ENCODE measurements around the gene OR2T6. TPM values are rescaled to one million over a fixed set of nuclear protein-coding genes. Genes with fewer than 3 reads are reported as not detected.

The OR2T6 gene
- total RNA-seq, 1 experiment from 2014 or later = not detected

GRCh38 chr1:248376916-248377315 is 1.4 kb downstream of the OR2T6 start:
- no peak overlapping the region for H3K27ac ChIP-seq (ENCODE audit: low read length)
- H3K4me2 ChIP-seq (ENCODE audit: low read depth, low read length, poor library complexity, severe bottlenecking) = no peak overlapping the region
- H3K27me3 ChIP-seq (ENCODE audit: low read length) = no peaks in the 10 kb centered on the region
- no peak overlapping the region for H3K9ac ChIP-seq (ENCODE audit: low read length)
- no peaks in the 10 kb centered on the region for H3K9me3 ChIP-seq (ENCODE audit: low read length)
- H3K36me3 ChIP-seq (ENCODE audit: insufficient read depth, low read length) = no peaks in the 10 kb centered on the region
- no peaks in the 10 kb centered on the region for H3K79me2 ChIP-seq (ENCODE audit: low read length)
- H2AFZ ChIP-seq (ENCODE audit: low read length) = no peak overlapping the region
- H3K4me1 ChIP-seq (ENCODE audit: low read length) = no peaks in the 10 kb centered on the region
- H3K4me3 ChIP-seq (ENCODE audit: low read length) = no peak overlapping the region
- no peak for DNase-seq
- no peaks in the 10 kb centered on the region for H3K9me2 ChIP-seq (replicated peaks; ENCODE audit: insufficient read depth, low read length)
- no peaks in the 10 kb centered on the region for H4K20me1 ChIP-seq (ENCODE audit: insufficient read depth, low read depth, low read length)

- Histone ChIP-seq H3K79me2 (ENCODE audit: low read length) (no peaks in the 10 kb centered on the region), H4K20me1 (ENCODE audit: insufficient read depth, low read depth, low read length) (no peaks in the 10 kb centered on the region), H3K27ac (ENCODE audit: low read length) (no peak overlapping the region), H3K9ac (ENCODE audit: low read length) (no peak overlapping the region), H3K4me1 (ENCODE audit: low read length) (no peaks in the 10 kb centered on the region), H3K27me3 (ENCODE audit: low read length) (no peaks in the 10 kb centered on the region), H3K36me3 (ENCODE audit: insufficient read depth, low read length) (no peaks in the 10 kb centered on the region), H3K9me3 (ENCODE audit: low read length) (no peaks in the 10 kb centered on the region), H3K4me2 (ENCODE audit: low read depth, low read length, poor library complexity, severe bottlenecking) (no peak overlapping the region), H2AFZ (ENCODE audit: low read length) (no peak overlapping the region), H3K9me2 (replicated peaks; ENCODE audit: insufficient read depth, low read length) (no peaks in the 10 kb centered on the region), H3K4me3 (ENCODE audit: low read length) (no peak overlapping the region)
- DNase-seq = no peak
Observed at GRCh38 chr1:248380854-248381253, 5.3 kb downstream of the OR2T6 start.

- H3K4me1 ChIP-seq (ENCODE audit: low read length) = no peaks in the 10 kb centered on the region
- H4K20me1 ChIP-seq (ENCODE audit: insufficient read depth, low read depth, low read length) = no peaks in the 10 kb centered on the region
Observed at GRCh38 chr1:248388426-248388825, 12.9 kb downstream of the OR2T6 start.

GRCh38 chr1:248393050-248393449 is 17.5 kb downstream of the OR2T6 start:
- no peak overlapping the region for H2AFZ ChIP-seq (ENCODE audit: low read length)
- H3K9me3 ChIP-seq (ENCODE audit: low read length) = no peaks in the 10 kb centered on the region
- H4K20me1 ChIP-seq (ENCODE audit: insufficient read depth, low read depth, low read length) = no peaks in the 10 kb centered on the region
- DNase-seq = no peak
- H3K79me2 ChIP-seq (ENCODE audit: low read length) = no peaks in the 10 kb centered on the region
- H3K4me1 ChIP-seq (ENCODE audit: low read length) = no peaks in the 10 kb centered on the region
- no peaks in the 10 kb centered on the region for H3K27me3 ChIP-seq (ENCODE audit: low read length)
- no peak overlapping the region for H3K27ac ChIP-seq (ENCODE audit: low read length)
- no peaks in the 10 kb centered on the region for H3K36me3 ChIP-seq (ENCODE audit: insufficient read depth, low read length)
- no peak overlapping the region for H3K4me2 ChIP-seq (ENCODE audit: low read depth, low read length, poor library complexity, severe bottlenecking)
- H3K4me3 ChIP-seq (ENCODE audit: low read length) = no peak overlapping the region
- H3K9ac ChIP-seq (ENCODE audit: low read length) = no peak overlapping the region
- no peaks in the 10 kb centered on the region for H3K9me2 ChIP-seq (replicated peaks; ENCODE audit: insufficient read depth, low read length)

More at GRCh38 chr1:248388426-248388825, 12.9 kb downstream of the OR2T6 start:
- Histone ChIP-seq H3K36me3 (ENCODE audit: insufficient read depth, low read length) (no peaks in the 10 kb centered on the region), H3K9me2 (replicated peaks; ENCODE audit: insufficient read depth, low read length) (no peaks in the 10 kb centered on the region), H3K27me3 (ENCODE audit: low read length) (no peaks in the 10 kb centered on the region), H3K4me2 (ENCODE audit: low read depth, low read length, poor library complexity, severe bottlenecking) (no peak overlapping the region), H3K9ac (ENCODE audit: low read length) (no peak overlapping the region), H2AFZ (ENCODE audit: low read length) (no peak overlapping the region), H3K9me3 (ENCODE audit: low read length) (no peaks in the 10 kb centered on the region), H3K27ac (ENCODE audit: low read length) (no peak overlapping the region), H3K4me3 (ENCODE audit: low read length) (no peak overlapping the region), H3K79me2 (ENCODE audit: low read length) (no peaks in the 10 kb centered on the region)
- DNase-seq = no peak

GRCh38 chr1:248402748-248403147 is 27.2 kb downstream of the OR2T6 start, which contains the start of gene OR2T1:
Gene OR2T1, plus strand, starts transcription at chr1:248403048. Its CDS starts 3,100 bp downstream, at chr1:248406148.
- Histone ChIP-seq H3K27ac (ENCODE audit: low read length) (no peak within 1 kb of the TSS), H3K36me3 (ENCODE audit: insufficient read depth, low read length) (no peaks in the 10 kb centered on the region)

GRCh38 chr1:248404024-248404423 is 28.5 kb downstream of the OR2T6 start:
- Histone ChIP-seq H3K4me2 (ENCODE audit: low read depth, low read length, poor library complexity, severe bottlenecking) (no peak overlapping the region), H3K9me3 (ENCODE audit: low read length) (no peaks in the 10 kb centered on the region), H3K4me1 (ENCODE audit: low read length) (no peaks in the 10 kb centered on the region), H3K9me2 (replicated peaks; ENCODE audit: insufficient read depth, low read length) (no peaks in the 10 kb centered on the region), H4K20me1 (ENCODE audit: insufficient read depth, low read depth, low read length) (no peaks in the 10 kb centered on the region), H3K27ac (ENCODE audit: low read length) (no peak overlapping the region), H2AFZ (ENCODE audit: low read length) (no peak overlapping the region), H3K9ac (ENCODE audit: low read length) (no peak overlapping the region), H3K4me3 (ENCODE audit: low read length) (no peak overlapping the region), H3K36me3 (ENCODE audit: insufficient read depth, low read length) (no peaks in the 10 kb centered on the region), H3K27me3 (ENCODE audit: low read length) (no peaks in the 10 kb centered on the region), H3K79me2 (ENCODE audit: low read length) (no peaks in the 10 kb centered on the region)
- DNase-seq = no peak

More at GRCh38 chr1:248402748-248403147, 27.2 kb downstream of the OR2T6 start, which contains the start of gene OR2T1:
- DNase-seq = no peak
- Histone ChIP-seq H2AFZ (ENCODE audit: low read length) (no peak within 1 kb of the TSS), H3K9me2 (replicated peaks; ENCODE audit: insufficient read depth, low read length) (no peaks in the 10 kb centered on the region), H3K4me1 (ENCODE audit: low read length) (no peaks in the 10 kb centered on the region), H3K4me2 (ENCODE audit: low read depth, low read length, poor library complexity, severe bottlenecking) (no peak within 1 kb of the TSS), H4K20me1 (ENCODE audit: insufficient read depth, low read depth, low read length) (no peaks in the 10 kb centered on the region), H3K27me3 (ENCODE audit: low read length) (no peaks in the 10 kb centered on the region), H3K79me2 (ENCODE audit: low read length) (no peaks in the 10 kb centered on the region), H3K4me3 (ENCODE audit: low read length) (no peak within 1 kb of the TSS), H3K9me3 (ENCODE audit: low read length) (no peaks in the 10 kb centered on the region), H3K9ac (ENCODE audit: low read length) (no peak within 1 kb of the TSS)

- Histone ChIP-seq H3K36me3 (ENCODE audit: insufficient read depth, low read length) (no peaks in the 10 kb centered on the region), H4K20me1 (ENCODE audit: insufficient read depth, low read depth, low read length) (no peaks in the 10 kb centered on the region), H3K4me2 (ENCODE audit: low read depth, low read length, poor library complexity, severe bottlenecking) (no peak overlapping the region), H3K4me1 (ENCODE audit: low read length) (no peaks in the 10 kb centered on the region), H3K9ac (ENCODE audit: low read length) (no peak overlapping the region), H3K4me3 (ENCODE audit: low read length) (no peak overlapping the region), H3K9me2 (replicated peaks; ENCODE audit: insufficient read depth, low read length) (no peaks in the 10 kb centered on the region), H2AFZ (ENCODE audit: low read length) (no peak overlapping the region), H3K79me2 (ENCODE audit: low read length) (no peaks in the 10 kb centered on the region), H3K27ac (ENCODE audit: low read length) (no peak overlapping the region), H3K9me3 (ENCODE audit: low read length) (no peaks in the 10 kb centered on the region), H3K27me3 (ENCODE audit: low read length) (no peaks in the 10 kb centered on the region)
- no peak for DNase-seq
Observed at GRCh38 chr1:248406721-248407692, 31.5 kb downstream of the OR2T6 start.

- DNase-seq = no peak
- Histone ChIP-seq H3K4me3 (ENCODE audit: low read length) (no peak overlapping the region), H3K36me3 (ENCODE audit: insufficient read depth, low read length) (no peaks in the 10 kb centered on the region), H3K9me2 (replicated peaks; ENCODE audit: insufficient read depth, low read length) (no peaks in the 10 kb centered on the region), H2AFZ (ENCODE audit: low read length) (no peak overlapping the region), H3K9me3 (ENCODE audit: low read length) (peaks cover 4% of the 10 kb centered on the region; the same call in 1 of the 2 replicates), H3K4me1 (ENCODE audit: low read length) (no peaks in the 10 kb centered on the region; the same call in 1 of the 2 replicates), H3K9ac (ENCODE audit: low read length) (no peak overlapping the region), H3K27me3 (ENCODE audit: low read length) (no peaks in the 10 kb centered on the region), H4K20me1 (ENCODE audit: insufficient read depth, low read depth, low read length) (no peaks in the 10 kb centered on the region), H3K4me2 (ENCODE audit: low read depth, low read length, poor library complexity, severe bottlenecking) (no peak overlapping the region), H3K27ac (ENCODE audit: low read length) (no peak overlapping the region), H3K79me2 (ENCODE audit: low read length) (no peaks in the 10 kb centered on the region)
Observed at GRCh38 chr1:248416226-248416625, 40.7 kb downstream of the OR2T6 start.
